HG02884 (cell line): ENCODE data around the gene CHAMP1.
"Not testable (repeated sequence)": the region's sequence is repeated elsewhere in the genome, so short reads cannot be mapped to it uniquely, and the experiment has no call there.

Experiments used
- ATAC-seq: cut with Tn5 transposase; IDR thresholded peaks from one replicate; pipeline ENCODE4 v1.9.1; 2021; ENCODE audit warnings: mild to moderate bottlenecking, moderate library complexity; ENCODE audit not compliant: unreplicated experiment

CHAMP1 gene

DNA sequence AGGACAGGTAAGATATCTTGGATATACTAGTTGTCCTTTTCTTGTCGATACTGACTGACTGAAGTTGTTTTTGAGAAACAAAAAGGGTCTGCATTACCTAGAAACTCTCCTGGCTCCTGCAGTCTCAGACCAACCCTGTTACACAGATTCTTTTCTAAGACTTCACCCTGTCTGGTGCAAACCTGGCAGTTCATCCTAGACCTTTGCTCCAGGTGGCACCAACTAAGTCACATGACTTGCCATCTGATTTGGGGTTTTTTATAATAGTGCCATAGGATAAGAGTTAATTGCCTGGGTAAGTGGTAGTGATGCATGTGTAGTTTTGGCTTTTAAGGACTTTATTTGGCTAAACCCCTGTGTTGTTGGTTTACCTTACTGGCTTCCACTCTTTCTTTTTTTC is 14.3 kb downstream of the CHAMP1 start:
- no peak for ATAC-seq

GRCh38 chr13:114330086-114330485 is 15.8 kb downstream of the CHAMP1 start:
- ATAC-seq: no peak

DNA sequence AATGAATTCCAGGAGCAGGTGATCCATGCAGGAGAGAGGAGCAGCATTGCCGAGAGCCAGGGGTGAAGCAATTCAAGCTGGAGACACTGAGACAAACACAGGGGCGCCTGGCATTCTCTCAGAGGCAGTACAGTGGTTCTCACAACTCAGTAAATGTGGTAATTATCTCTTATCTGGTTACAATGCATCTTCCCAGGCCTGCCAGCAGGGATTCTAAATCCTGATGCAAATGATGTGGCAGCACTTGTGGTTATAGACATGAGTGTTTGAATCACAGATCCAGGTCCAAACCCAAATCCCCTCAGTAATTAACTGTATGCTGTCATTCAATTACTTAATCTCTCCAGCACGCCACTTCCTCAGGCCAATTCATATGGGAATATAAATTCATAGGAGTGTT is 19.6 kb downstream of the CHAMP1 start:
- ATAC-seq: not testable (repeated sequence)

GRCh38 chr13:114334305-114335053 is 20.2 kb downstream of the CHAMP1 start:
- no peak for ATAC-seq

DNA sequence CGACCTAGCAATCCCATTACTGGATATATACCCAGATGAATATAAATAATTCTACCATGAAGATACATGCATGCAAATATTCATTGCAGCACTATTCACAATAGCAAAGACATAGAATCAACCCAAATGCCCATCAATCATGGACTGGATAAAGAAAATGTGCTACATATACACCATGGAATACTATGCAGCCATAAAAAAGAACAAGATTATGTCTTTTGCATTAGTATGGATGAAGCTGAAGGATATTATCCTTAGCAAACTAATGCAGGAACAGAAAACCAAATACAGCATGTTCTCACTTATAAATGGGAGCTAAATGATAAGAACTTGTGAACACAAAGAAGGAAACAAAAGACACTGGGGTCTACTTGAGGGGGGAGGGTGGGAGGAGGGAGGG is 22.2 kb downstream of the CHAMP1 start:
- ATAC-seq: not testable (repeated sequence)

DNA sequence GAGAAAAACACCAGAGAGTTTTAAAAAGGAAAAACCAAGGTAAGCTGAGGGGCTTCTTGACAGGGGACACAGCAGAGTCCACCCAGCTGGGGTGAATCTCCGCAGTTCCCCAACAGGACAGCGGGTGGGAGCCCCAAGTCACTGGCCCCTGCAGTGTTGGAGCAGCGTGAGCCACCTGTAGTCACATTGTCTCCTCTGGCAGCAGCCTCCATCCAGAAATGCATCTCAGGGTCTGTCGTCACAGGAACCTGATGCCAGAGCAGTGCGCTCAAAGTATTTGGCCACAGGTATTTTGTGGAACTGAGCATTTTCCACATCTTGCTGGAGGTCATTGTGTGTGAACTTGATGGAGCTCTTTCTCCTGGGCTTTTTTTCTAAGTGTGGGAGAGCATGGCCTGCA is 24.7 kb downstream of the CHAMP1 start:
- ATAC-seq: no peak

- no peak for ATAC-seq
Observed at GRCh38 chr13:114339857-114340534, 25.7 kb downstream of the CHAMP1 start.

GRCh38 chr13:114341003-114341777 is 26.9 kb downstream of the CHAMP1 start:
- ATAC-seq: no peak

- ATAC-seq: not testable (repeated sequence)
Observed at GRCh38 chr13:114347256-114347655, 33.0 kb downstream of the CHAMP1 start.

- not testable (repeated sequence) for ATAC-seq
Observed at GRCh38 chr13:114352763-114353162, 38.5 kb downstream of the CHAMP1 start.

GRCh38 chr13:114353382-114353781 is 39.1 kb downstream of the CHAMP1 start:
- ATAC-seq: not testable (repeated sequence)
